ENCODE measurements around the gene RRP15. TPM values are rescaled to one million over a fixed set of nuclear protein-coding genes. Genes with fewer than 3 reads are reported as not detected.

RRP15 gene
- total RNA-seq, 1 experiment from 2014 or later = 32.1 TPM

GRCh38 chr1:218384581-218384993 is 99.5 kb downstream of the RRP15 start:
- Histone ChIP-seq H3K27ac (ENCODE audit: low read length) (peak overlapping the region; percentile 100), H3K36me3 (ENCODE audit: control insufficient read depth, insufficient read depth, low read length) (no peaks in the 10 kb centered on the region), H3K4me1 (ENCODE audit: control insufficient read depth, insufficient read depth, low read length) (peaks cover 78% of the 10 kb centered on the region), H3K4me3 (ENCODE audit: low read depth in 2 of 2, low read length in 2 of 2) (no peak overlapping the region), H3K9me3 (ENCODE audit: control insufficient read depth, insufficient read depth, low read depth, low read length) (no peaks in the 10 kb centered on the region), H3K27me3 (ENCODE audit: control insufficient read depth, insufficient read depth, low read length) (no peaks in the 10 kb centered on the region)
- in situ Hi-C loops (cut with HindIII; ENCODE audit: low pct_unique_long_range_greater_than_20kb, low sequenced_read_pairs) (no loop called here), intact Hi-C loops (cut with micrococcal nuclease; ENCODE audit: unreplicated experiment) (no loop called here)
- no TSS peak for BruUV-seq (replicated peaks)
- ATAC-seq (no peak), DNase-seq (ENCODE audit: low read depth, low spot score) (no peak)
- POLR2A ChIA-PET = no interaction called here
- TF ChIP-seq SIN3A (IDR thresholded peaks at IDR 0.05; ENCODE audit: borderline replicate concordance, insufficient read depth, low read depth, low read length) = no peak
- no peak for TF ChIP-seq TCF7L2 (IDR thresholded peaks at IDR 0.05; ENCODE audit: low read depth, low read length)
- no peak for TF ChIP-seq REST (IDR thresholded peaks at IDR 0.05; ENCODE audit: insufficient read depth in 1 of 2, low read depth in 2 of 2, low read length in 1 of 2)
- TF ChIP-seq CTCF (IDR thresholded peaks at IDR 0.05) = no peak
- no peak for TF ChIP-seq POLR2AphosphoS5 (IDR thresholded peaks at IDR 0.05; ENCODE audit: low read depth, low read length)
- CTCF ChIA-PET = interaction anchor here (0.6 kb wide), 1 partner anchor 36 kb away, joined by 3 read pairs; no protein-coding TSS in a partner anchor

Other genes starting within 250 kb of the RRP15 start
- 58.9 TPM for gene TGFB2, start 60.0 kb downstream of the RRP15 start, total RNA-seq (2021; ENCODE audit: unreplicated experiment)

Measured in Panc1 (cell line).